Right ventricle myocardium inferior (tissue), 1 donor: ENCODE data around the gene TUBB. TPM values are rescaled to one million over a fixed set of nuclear protein-coding genes. Genes with fewer than 3 reads are reported as not detected.

Experiments used
- ATAC-seq: fragments of 200-7000 bp; cut with Tn5 transposase; one replicate; pipeline ENCODE4 v1.9.1; 2020; ENCODE audit warnings: mild to moderate bottlenecking, moderate library complexity
- DNase-seq: peaks from one replicate; pipeline ENCODE4 v3.0.0; 2021; ENCODE audit errors: missing footprints
- intact Hi-C: fragments of 100-400 bp; cut with DNase I; formaldehyde crosslinking; loops from one replicate; pipeline ENCODE4 v1.11.0; 2022
- long read RNA-seq: library from polyadenylated mRNA; unstranded; transcript quantifications from one replicate; pipeline ENCODE4 v2.0.0, GENCODE V29; 2021
- total RNA-seq: library from RNA; stranded (reverse); fragmentation: NEBNext Ultra II Directional; extraction: Animal tissue kit (Norgen Biotek cat#: 25700); gene quantifications from one replicate; pipeline ENCODE4 v1.2.1, GENCODE V29; 2021
- donor health status: DM: no; HTN: yes; CAD: no; lungs with severe emphysema.

Gene TUBB
- 254 TPM for total RNA-seq
- long read RNA-seq, transcript TUBB-205 (4 exons, 2,670 nt): major isoform, 367 of 408 reads
- long read RNA-seq, partial matches to known transcripts: 41 of 408 reads
- long read RNA-seq, other reads (novel, unspliced or antisense): 0 of 408 reads

DNA sequence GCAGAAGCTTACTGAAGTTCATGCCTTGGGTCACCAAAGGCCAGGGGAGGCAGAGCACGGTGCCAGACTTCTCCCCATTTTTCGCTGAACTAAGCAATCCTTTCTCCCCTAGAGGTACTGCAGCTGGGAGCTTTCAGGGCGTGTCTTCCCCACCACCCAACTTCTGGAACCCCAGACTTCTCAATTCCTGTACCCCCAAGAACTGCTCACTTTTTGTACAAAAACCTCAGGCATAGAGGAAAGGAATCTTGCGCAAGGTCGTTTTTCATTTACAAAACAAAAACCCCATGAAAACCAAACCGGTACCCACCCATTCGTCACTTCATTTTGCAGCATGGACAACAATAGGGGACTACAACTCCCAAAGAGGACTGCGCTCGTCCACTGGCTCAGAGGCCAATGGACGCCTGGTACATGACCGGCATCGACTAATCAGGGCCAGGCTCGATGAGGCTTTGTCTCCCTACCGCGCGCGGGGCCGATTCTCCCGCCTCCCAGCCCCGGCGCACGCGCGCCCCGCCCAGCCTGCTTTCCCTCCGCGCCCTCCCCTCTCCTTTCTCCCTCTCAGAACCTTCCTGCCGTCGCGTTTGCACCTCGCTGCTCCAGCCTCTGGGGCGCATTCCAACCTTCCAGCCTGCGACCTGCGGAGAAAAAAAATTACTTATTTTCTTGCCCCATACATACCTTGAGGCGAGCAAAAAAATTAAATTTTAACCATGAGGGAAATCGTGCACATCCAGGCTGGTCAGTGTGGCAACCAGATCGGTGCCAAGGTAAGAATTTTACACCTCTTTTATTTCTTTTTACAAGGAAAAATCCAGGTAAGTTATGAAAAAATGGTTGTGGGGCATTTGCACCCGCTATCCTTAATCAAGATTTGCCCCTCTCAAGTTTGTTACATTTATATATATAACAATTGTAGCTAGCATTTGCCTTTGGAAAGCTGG, at the start of gene TUBB:
TUBB (plus strand) TSS at position 562 of the 947 bp plus-strand sequence; CDS start at position 717, 155 bp downstream.
- peak; percentile 98 for DNase-seq
- ATAC-seq: peak; percentile 80
- intact Hi-C loops: loop anchor here (1.0 to 10.0 kb wide), 6 partner anchors 23 to 235 kb away; partner anchors contain the start of genes FLOT1, GNL1, HLA-E and PPP1R18

DNA sequence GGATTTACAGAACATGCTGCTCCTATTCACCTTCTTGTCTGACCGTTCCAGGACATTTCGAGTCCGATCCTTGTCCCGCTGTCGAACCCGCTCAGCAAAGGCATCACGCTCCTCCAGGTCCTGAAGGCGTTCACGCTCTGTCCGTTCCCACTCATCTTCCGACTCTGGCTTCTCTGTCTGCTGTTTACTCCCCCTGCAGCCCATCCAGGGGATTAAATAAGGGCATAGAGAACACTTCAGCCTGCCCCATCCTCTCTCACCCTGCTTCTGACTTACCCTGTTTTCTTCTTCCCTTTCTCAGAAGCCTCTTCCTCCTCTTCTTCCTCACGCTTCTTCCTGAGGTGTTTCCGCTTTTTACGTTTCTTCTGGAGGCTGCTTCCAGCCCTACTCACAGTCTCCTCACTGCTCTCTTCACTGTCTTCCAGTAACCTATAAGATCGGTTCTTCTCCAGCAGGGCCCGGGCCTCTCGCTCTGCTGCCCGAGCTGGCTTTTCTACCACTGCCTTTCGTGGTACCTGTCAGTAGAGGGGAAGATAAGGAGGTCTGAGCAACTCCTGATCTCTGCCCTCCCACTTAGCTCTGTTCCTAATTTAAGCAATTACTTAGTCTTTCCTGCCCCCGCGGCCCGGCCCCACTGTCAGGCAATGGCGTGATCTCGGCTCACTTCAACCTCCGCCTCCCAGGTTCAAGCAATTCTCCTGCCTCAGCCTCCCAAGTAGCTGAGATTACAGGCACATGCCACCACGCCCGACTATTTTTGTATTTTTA, 49.2 kb upstream of the TUBB start:
- DNase-seq: no peak
- no peak for ATAC-seq
- intact Hi-C loops: loop anchor here (5.0 kb wide), 1 partner anchor 54 kb away; the partner anchor contains the start of genes MRPS18B and PPP1R10

DNA sequence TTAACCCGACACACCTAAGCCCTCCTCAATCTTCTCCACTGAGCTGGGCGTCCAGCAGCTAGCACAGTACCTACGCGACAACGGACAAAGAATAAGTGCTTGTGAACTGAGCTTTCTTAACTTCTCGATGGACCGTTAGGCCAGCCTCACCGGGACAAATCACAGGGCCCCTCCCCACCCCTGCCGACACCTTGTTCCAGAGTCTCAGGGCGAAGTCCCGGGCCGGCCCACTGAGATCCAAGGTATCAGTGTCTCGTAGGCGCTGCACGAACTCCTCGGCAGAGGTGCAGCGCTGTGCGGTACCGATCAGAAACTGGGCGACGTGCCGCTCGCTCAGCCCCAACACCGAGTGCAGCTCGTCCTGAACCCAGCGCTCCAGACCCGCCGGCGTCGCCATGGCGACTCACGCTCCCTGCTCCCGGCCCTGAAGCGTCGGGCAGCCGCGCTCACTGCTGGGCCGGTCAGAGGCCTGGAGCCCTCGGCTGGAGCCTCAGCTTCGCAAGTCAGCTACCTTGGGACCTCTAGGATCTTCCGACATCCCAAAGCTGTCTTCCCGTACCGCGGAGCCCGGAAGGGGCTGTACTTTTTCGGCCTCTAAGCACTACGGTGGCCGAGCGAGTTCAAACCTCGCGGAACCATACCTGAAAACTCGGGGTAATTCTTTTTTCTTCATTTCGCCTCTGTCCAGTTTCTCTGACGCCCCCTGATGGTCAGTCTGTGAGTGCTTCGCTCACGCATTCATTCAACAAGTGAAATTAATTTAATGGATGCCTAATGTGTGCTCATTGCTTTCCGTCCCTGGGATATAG, 47.5 kb upstream of the TUBB start, which contains the start of gene DHX16:
DHX16 (minus strand) TSS at position 562 of the 809 bp plus-strand sequence; CDS start at position 397, 165 bp downstream.
- DNase-seq: peak; percentile 95
- intact Hi-C loops: loop anchor here (5.0 kb wide), 1 partner anchor 55 kb away; the partner anchor contains the start of genes MRPS18B and PPP1R10
- ATAC-seq: peak; percentile 92

DNA sequence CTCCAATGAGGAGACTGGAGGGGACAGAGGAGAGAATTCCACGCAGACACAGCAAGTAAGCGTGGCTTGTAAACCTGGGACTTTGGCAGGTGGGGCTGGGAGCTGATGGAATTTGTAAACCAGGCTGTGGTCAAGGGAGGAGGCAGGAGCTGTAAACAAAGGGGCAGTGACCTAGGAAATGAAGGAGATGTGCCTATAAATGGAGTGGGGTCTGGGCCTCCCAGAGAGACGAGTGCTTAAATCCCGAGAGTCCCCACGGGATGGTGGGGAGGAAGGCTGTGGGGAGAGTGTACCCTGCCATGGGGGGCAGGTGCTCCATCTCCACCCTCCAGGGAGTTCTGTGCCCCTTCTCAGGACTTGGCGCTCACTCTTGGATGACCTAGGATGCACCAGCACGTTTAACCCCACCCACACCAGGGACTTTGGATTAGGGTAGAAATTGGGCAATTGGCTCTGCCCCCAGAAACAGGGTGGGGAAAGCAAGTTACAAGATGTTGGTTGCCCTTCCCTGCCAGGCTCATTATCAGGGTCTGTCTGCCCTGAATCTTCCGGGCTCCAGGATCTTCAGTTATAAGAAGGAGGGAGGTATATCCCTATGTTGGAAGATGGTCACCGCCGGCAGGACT, 43.4 kb upstream of the TUBB start:
- intact Hi-C loops: loop anchor here (5.0 kb wide), 1 partner anchor 201 kb away; no protein-coding TSS in a partner anchor
- ATAC-seq (no peak), DNase-seq (no peak)

DNA sequence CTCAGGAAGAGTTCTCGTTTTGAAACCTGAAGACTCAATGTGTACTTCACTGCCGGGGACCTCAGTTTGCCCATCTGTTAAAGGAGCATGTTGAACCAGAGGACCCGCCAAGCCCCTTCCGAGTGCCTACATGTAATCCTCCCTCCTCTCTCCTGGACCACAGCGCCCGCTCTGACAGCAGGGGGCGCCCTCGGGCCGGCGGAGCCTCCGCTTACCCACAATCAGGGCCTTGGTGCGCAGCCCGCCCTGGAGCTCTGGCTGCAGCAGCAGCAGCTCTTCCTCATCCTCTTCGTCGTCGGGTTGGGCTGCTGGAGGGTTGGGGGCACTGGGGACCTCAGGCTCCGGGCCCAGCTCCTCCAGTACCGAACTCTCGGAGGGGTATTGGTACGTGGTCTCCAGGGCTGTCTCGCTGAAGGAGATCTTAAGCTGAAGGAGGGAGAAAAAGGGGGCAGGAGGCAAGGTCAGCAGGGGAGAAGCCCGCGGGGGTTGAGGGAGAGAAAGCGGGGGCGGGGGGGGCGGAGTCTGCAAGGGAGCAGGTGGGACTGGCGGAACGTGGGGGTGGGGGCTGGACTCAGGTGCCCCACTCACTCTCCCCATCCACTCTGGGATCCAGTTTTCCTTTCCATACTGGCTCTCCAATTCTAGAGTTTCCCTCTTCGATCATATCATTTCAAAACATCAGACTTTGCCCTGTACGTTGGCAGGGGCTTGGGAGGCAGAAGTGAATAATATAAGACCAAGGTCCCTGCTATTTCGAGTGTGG, 41.0 kb upstream of the TUBB start:
- DNase-seq: peak; percentile 96
- ATAC-seq: peak; percentile 82
- intact Hi-C loops: loop anchor here (1.0 to 5.0 kb wide), 2 partner anchors 43 to 198 kb away; no protein-coding TSS in a partner anchor

DNA sequence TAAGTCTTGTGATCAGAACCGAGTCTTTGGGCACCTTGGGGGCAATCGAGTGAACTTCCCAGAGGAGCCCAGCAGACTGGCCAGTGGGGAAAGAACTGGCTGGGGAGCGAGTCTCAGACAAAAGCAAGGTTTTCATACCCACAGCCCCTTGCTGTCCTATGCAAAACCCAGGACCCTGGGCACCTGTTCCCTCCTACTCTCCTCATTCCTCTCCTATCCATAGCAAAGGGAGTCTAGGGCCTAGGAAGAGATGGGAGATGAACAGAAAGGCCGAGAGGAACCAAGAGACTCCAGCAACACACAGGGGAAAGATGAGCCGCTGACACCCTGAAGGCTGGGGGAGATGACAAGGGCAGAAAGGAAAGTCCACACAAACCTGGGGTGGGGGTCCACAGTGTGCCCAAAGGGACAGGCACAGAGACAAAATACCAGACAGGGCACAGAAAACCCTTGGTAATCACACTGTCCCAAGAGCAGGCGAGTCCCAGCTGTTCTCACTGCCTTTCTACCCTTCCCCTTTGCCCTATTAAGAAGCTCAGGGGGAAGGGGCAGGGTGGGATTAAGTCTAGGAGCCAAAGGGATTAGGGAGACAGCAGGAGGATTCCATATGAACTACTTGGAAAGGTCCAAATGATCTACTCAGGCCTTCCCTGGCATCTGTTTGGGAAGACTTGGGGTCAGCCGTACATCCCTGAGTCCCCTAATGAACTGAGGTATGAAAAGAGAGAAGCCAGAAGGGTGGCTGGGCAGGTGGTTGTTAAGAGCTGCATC, 40.2 kb upstream of the TUBB start:
- DNase-seq (no peak), ATAC-seq (no peak)
- intact Hi-C loops: loop anchor here (1.0 to 5.0 kb wide), 2 partner anchors 42 to 197 kb away; no protein-coding TSS in a partner anchor

- intact Hi-C loops: no loop called here
- ATAC-seq (no peak), DNase-seq (no peak)
Measured at GRCh38 chr6:30681766-30682142, 38.4 kb upstream of the TUBB start.

GRCh38 chr6:30682143-30683117, 37.7 kb upstream of the TUBB start:
- ATAC-seq (peak; percentile 12), DNase-seq (peak; percentile 94)
- intact Hi-C loops: no loop called here

- intact Hi-C loops: no loop called here
- ATAC-seq (no peak), DNase-seq (no peak)
Measured at GRCh38 chr6:30683183-30683979, 36.8 kb upstream of the TUBB start.

DNA sequence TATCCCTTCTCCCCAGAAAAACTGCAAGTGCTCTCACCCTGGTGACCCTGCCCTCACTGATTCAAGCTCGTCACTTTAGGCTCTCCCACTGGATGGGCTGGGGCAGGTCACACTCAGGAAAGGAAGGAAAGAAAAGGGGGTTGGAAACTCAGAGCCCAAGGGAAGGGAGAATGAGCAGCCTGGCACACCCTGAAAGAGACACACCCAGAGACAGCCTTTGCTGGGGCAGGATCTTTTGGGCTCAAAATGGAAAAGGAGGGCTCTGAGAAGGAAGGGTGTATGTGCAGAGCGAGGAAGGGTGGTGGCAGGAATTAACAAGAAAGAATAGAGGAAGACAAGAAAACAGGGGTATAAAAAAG, 36.2 kb upstream of the TUBB start:
- DNase-seq: no peak
- intact Hi-C loops: no loop called here
- no peak for ATAC-seq

DNA sequence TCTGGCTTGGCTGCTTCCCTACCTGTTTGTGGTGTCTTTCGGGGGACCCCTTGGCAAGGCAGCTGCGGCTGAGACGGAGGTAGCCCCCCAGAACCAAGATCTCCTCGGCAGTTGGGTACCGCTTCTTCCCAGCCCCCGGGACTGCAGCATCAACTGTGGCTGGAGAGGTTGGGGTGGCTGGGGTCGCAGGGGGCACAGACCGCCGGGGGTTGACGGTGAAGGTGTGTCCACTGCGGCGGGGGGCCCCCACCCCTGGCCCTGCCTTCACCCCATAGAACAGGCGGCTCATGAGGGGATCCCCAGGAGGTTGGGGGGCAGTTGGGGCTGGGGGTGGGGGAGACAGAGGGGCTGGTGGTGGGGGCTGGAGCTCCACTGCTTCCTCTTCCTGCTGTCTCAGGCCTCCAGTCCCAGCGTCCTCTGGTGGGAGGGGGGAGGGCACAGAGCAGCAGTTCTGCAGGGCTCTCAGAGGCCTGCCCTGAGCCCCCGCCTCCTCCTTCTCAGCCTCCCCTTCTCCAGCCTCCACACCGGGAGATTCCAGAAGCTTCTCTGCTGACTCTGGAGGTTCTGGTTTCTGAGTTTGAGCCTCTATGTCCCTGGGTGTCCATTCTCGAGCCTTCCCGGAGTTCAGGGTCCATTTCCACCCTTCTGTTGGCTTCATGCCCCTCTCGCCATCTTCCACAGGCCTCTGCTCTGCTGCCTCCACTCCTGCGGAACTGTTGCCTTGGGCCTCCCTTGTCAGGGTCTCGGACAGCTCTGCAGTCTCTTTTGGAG, 35.6 kb upstream of the TUBB start:
- intact Hi-C loops: no loop called here
- ATAC-seq: no peak
- peak; percentile 83 for DNase-seq

- ATAC-seq (no peak), DNase-seq (no peak)
- intact Hi-C loops: loop anchor here (1.0 kb wide), 1 partner anchor 35 kb away; the partner anchor contains the start of gene TUBB
Measured at GRCh38 chr6:30685157-30686008, 34.8 kb upstream of the TUBB start.
